Forelimb muscle (tissue), 1 donor: Measurements from ENCODE around the gene SLC22A9. TPM values are rescaled to one million over a fixed set of nuclear protein-coding genes. Genes with fewer than 3 reads are reported as not detected.

ENCODE experiments used
- DNase-seq: peaks from one replicate; pipeline ENCODE4 v3.0.0-alpha.2; 2013; ENCODE audit warnings: low read depth
- polyA plus RNA-seq: library from polyadenylated mRNA; unstranded; fragments of 120-200 nt; gene quantifications from one replicate; pipeline ENCODE4 v1.2.1, GENCODE V29; 2013; ENCODE audit not compliant: insufficient read length

Gene SLC22A9
- polyA plus RNA-seq, 1 donor, result not detected

DNA sequence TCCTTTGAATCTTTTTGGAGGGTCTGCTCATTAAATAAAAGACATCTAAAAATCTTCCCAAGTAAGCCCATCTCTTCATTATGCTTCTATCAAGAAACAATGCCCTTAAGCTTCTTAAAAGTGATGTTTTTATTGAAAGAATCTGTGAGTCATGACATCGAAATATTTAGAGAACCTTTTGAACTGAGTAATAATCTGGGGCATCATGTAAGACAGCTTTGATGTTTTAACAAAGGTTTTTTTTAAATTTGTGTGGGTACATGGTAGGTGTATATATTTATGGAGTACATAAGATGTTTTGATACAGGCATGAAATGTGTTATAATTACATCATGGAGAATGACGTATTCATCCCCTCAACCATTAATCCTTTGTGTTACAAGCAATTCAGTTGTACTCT lies 74.6 kb downstream of the SLC22A9 start:
- no peak for DNase-seq

- no peak for DNase-seq
Measured at GRCh38 chr11:63445118-63445517, 75.5 kb downstream of the SLC22A9 start.

DNA sequence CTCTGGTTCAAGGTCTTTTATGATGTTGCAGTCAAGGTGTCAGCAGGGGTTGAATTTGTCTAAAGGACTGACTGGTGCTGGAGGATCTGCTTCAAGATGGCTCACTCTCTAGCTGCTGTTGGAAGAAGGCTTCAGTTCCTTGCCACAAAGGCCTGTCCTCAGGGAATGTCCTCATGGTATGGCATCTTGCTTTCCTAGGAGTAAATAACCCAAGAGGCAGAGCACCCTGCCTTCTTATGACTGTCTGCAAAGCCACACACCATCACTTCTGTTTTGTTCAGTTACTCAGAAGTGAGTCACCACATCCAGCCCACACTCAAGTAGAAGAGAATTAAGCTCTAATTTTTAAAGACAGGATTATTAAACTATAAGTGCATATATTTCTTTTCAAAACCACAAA lies 76.1 kb downstream of the SLC22A9 start:
- DNase-seq, result no peak

GRCh38 chr11:63448646-63449045 lies 79.1 kb downstream of the SLC22A9 start:
- no peak for DNase-seq

GRCh38 chr11:63459586-63459985 lies 90.0 kb downstream of the SLC22A9 start:
- no peak for DNase-seq

Other genes starting within 250 kb of the SLC22A9 start
- gene SLC22A24, start 225.6 kb upstream of the SLC22A9 start, polyA plus RNA-seq, result not detected
- not detected for gene SLC22A25, start 126.2 kb upstream of the SLC22A9 start, polyA plus RNA-seq
- gene PLAAT5, start 121.4 kb downstream of the SLC22A9 start, polyA plus RNA-seq, result 3.2 TPM
- gene LGALS12, start 136.3 kb downstream of the SLC22A9 start, polyA plus RNA-seq, result 0.37 TPM
- 2.9 TPM for gene PLAAT4, start 167.0 kb downstream of the SLC22A9 start, polyA plus RNA-seq
- not detected for gene PLAAT2, start 193.6 kb downstream of the SLC22A9 start, polyA plus RNA-seq
- gene PLAAT3, start 244.6 kb downstream of the SLC22A9 start, polyA plus RNA-seq, result 61.0 TPM